ENCODE results near the gene ATP9A.

- TF ChIP-seq ASH2L (IDR thresholded peaks at IDR 0.05; ENCODE audit: low read length) = no peak
- no peak for TF ChIP-seq CTCF (IDR thresholded peaks at IDR 0.05; ENCODE audit: control extremely low read depth in 1 of 3, insufficient read depth in 1 of 3, low read depth in 1 of 3, low read length in 3 of 3)
- TF ChIP-seq RBBP5 (IDR thresholded peaks at IDR 0.05; ENCODE audit: borderline replicate concordance, low read depth, low read length) = no peak
- no peak for TF ChIP-seq POLR2A (IDR thresholded peaks at IDR 0.05; ENCODE audit: control extremely low read depth in 1 of 2, low read depth in 2 of 2, low read length in 2 of 2)
- TF ChIP-seq EP300 (IDR thresholded peaks at IDR 0.05; ENCODE audit: borderline replicate concordance in 1 of 2, low read depth in 2 of 2, low read length in 2 of 2) = no peak
- TF ChIP-seq KDM1A (IDR thresholded peaks at IDR 0.05; ENCODE audit: borderline replicate concordance, low read length) = no peak
- no peak for TF ChIP-seq EZH2 (IDR thresholded peaks at IDR 0.05; ENCODE audit: low read depth, low read length, severe bottlenecking)
- no peak for TF ChIP-seq GABPA (IDR thresholded peaks at IDR 0.05; ENCODE audit: borderline replicate concordance, insufficient read depth, low read length)
Observed at GRCh38 chr20:51811514-51812128, 43.4 kb upstream of the ATP9A start.

Measured in H1 (cell line).